ENCODE measurements around the gene C8B.

- TF ChIP-seq SNRNP70 (IDR thresholded peaks at IDR 0.05; ENCODE audit: low read depth, low read length) (no peak), NFRKB (IDR thresholded peaks at IDR 0.05) (no peak)
- TF ChIP-seq, protein P1, sequence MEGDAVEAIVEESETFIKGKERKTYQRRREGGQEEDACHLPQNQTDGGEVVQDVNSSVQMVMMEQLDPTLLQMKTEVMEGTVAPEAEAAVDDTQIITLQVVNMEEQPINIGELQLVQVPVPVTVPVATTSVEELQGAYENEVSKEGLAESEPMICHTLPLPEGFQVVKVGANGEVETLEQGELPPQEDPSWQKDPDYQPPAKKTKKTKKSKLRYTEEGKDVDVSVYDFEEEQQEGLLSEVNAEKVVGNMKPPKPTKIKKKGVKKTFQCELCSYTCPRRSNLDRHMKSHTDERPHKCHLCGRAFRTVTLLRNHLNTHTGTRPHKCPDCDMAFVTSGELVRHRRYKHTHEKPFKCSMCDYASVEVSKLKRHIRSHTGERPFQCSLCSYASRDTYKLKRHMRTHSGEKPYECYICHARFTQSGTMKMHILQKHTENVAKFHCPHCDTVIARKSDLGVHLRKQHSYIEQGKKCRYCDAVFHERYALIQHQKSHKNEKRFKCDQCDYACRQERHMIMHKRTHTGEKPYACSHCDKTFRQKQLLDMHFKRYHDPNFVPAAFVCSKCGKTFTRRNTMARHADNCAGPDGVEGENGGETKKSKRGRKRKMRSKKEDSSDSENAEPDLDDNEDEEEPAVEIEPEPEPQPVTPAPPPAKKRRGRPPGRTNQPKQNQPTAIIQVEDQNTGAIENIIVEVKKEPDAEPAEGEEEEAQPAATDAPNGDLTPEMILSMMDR (CRISPR knock-in tag; IDR thresholded peaks at IDR 0.05) = no peak
- TF ChIP-seq, protein P2, sequence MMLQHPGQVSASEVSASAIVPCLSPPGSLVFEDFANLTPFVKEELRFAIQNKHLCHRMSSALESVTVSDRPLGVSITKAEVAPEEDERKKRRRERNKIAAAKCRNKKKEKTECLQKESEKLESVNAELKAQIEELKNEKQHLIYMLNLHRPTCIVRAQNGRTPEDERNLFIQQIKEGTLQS (CRISPR knock-in tag; IDR thresholded peaks at IDR 0.05) = no peak
Observed at GRCh38 chr1:56985857-56986256, 20.0 kb upstream of the C8B start.

Data from HepG2 (cell line).